Loucy (cell line): Measurements from ENCODE around the gene CEP44.

Experiments used
- H2AFZ ChIP-seq: fragments of 200-600 bp; sonication (generic); 2 replicates; pipeline ENCODE4 v1.6.0; 2016; ENCODE audit warnings: antibody characterized with exemption, mild to moderate bottlenecking, low read length, moderate library complexity
- H3F3A ChIP-seq: fragments of 200-600 bp; 2 replicates; pipeline ENCODE4 v1.6.0; 2016; ENCODE audit warnings: antibody characterized with exemption, low read depth, mild to moderate bottlenecking
- H3K27me3 ChIP-seq: fragments of 200-600 bp; sonication (generic); 2 replicates; pipeline ENCODE4 v1.6.1; 2014; ENCODE audit warnings: low read length, mild to moderate bottlenecking; ENCODE audit not compliant: insufficient read depth, poor library complexity, severe bottlenecking
- H3K36me3 ChIP-seq: fragments of 200-600 bp; sonication (generic); 2 replicates; pipeline ENCODE4 v1.6.1; 2016; ENCODE audit warnings: low read length; ENCODE audit not compliant: insufficient read depth
- H3K4me1 ChIP-seq: fragments of 200-600 bp; sonication (generic); 2 replicates; pipeline ENCODE4 v1.5.1; 2014; ENCODE audit warnings: low read length, mild to moderate bottlenecking; ENCODE audit not compliant: insufficient read depth, poor library complexity, severe bottlenecking
- H3K4me2 ChIP-seq: fragments of 200-600 bp; sonication (generic); 2 replicates; pipeline ENCODE4 v1.6.0; 2014; ENCODE audit warnings: antibody characterized with exemption, low read length, low read depth, mild to moderate bottlenecking; ENCODE audit not compliant: poor library complexity, severe bottlenecking
- H3K4me3 ChIP-seq: fragments of 200-600 bp; sonication (generic); 2 replicates; pipeline ENCODE4 v1.5.1; 2014; ENCODE audit warnings: low read length, mild to moderate bottlenecking, mixed read lengths; ENCODE audit not compliant: poor library complexity, severe bottlenecking
- H3K79me2 ChIP-seq: fragments of 200-600 bp; sonication (generic); 2 replicates; pipeline ENCODE4 v1.6.1; 2014; ENCODE audit warnings: low read length; ENCODE audit not compliant: insufficient read depth
- H3K9ac ChIP-seq: fragments of 200-600 bp; sonication (generic); 2 replicates; pipeline ENCODE4 v1.6.0; 2014; ENCODE audit warnings: mild to moderate bottlenecking, low read depth, low read length, moderate library complexity; ENCODE audit not compliant: poor library complexity, severe bottlenecking
- H3K9me2 ChIP-seq: fragments of 200-600 bp; sonication (generic); replicated peaks from 2 replicates; pipeline ENCODE4 v1.6.1; 2016; ENCODE audit warnings: low read depth, low read length, mixed read lengths
- H3K9me3 ChIP-seq: fragments of 200-600 bp; sonication (generic); 2 replicates; pipeline ENCODE4 v1.6.1; 2014; ENCODE audit warnings: mild to moderate bottlenecking, antibody characterized with exemption, low read length, low read depth; ENCODE audit not compliant: insufficient read depth
- H4K20me1 ChIP-seq: fragments of 200-600 bp; sonication (generic); 2 replicates; pipeline ENCODE4 v1.6.0; 2014; ENCODE audit warnings: antibody characterized with exemption, low read length, mild to moderate bottlenecking; ENCODE audit not compliant: insufficient read depth, poor library complexity, severe bottlenecking
- CTCF ChIP-seq: fragments of 200-600 bp; sonication (generic); conservative IDR thresholded peaks from 2 replicates; pipeline ENCODE4 v1.5.1; 2014; ENCODE audit warnings: mild to moderate bottlenecking, antibody characterized with exemption, low read length
- EZH2phosphoT487 ChIP-seq: fragments of 200-600 bp; IDR thresholded peaks from 2 replicates; pipeline ENCODE4 v1.6.1; 2018; ENCODE audit warnings: antibody characterized with exemption, mild to moderate bottlenecking, moderate library complexity, borderline replicate concordance

CEP44 gene

GRCh38 chr4:174317531-174317930, 33.8 kb downstream of the CEP44 start:
- peaks cover 12% of the 10 kb centered on the region for H3K4me1 ChIP-seq
- H3K4me3 ChIP-seq, result no peak overlapping the region
- H3F3A ChIP-seq, result no peaks in the 10 kb centered on the region
- TF ChIP-seq CTCF, result no peak
- no peak for TF ChIP-seq EZH2phosphoT487
- no peaks in the 10 kb centered on the region for H3K9me2 ChIP-seq
- H3K9ac ChIP-seq, result no peak overlapping the region
- no peak overlapping the region for H2AFZ ChIP-seq
- no peaks in the 10 kb centered on the region for H3K9me3 ChIP-seq
- H3K4me2 ChIP-seq, result no peak overlapping the region
- peaks cover 27% of the 10 kb centered on the region; the same call in 1 of the 2 replicates for H3K36me3 ChIP-seq
- no peaks in the 10 kb centered on the region for H4K20me1 ChIP-seq
- no peaks in the 10 kb centered on the region for H3K27me3 ChIP-seq
- no peaks in the 10 kb centered on the region for H3K79me2 ChIP-seq

DNA sequence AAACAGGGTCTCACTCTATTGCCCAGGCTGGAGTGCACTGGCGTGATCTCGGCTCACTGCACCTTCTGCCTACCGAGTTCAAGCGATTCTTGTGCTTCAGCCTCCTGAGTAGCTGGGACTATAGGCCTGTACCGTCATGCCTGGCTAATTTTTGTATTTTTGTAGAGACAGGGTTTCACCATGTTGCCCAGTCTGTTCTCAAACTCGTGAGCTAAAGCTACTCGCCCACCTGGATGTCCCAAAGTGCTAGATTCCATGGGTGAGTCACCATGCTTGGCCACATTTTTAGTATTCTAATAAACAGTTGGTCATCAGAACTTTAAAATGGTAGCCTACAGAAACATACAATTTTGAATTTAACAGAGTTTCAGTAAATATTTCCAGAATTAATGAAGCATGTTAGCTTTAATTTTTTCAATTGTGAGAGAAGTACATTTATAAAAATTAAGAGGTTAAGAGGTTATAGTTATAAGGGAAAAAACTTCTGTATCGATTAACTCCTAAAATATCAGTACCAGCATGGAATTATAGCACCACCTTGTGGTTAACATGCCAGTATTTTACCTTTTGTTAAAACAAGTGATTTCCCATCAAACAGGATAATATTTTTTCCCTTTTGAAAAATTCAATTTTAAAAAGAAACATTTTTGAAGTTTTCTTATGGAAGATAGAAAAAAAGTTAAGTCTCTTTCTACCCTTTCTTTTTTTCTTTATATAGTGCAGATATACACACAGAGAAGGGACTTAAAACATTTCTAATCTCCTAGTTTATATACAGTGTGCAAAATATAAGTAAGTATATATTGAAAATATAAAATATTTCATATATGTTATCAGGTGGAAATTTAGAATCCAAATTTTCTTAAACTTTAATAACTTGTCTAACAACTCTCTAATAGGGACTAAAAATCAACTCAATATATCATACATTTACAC, 35.4 kb downstream of the CEP44 start:
- Histone ChIP-seq H3K36me3 (peaks cover 22% of the 10 kb centered on the region; the same call in 1 of the 2 replicates), H3K27me3 (no peaks in the 10 kb centered on the region), H3K4me1 (peaks cover 12% of the 10 kb centered on the region), H3K9me2 (no peaks in the 10 kb centered on the region), H3K79me2 (no peaks in the 10 kb centered on the region), H3K4me2 (no peak overlapping the region), H3K9me3 (no peaks in the 10 kb centered on the region), H4K20me1 (no peaks in the 10 kb centered on the region), H3K4me3 (no peak overlapping the region), H3K9ac (no peak overlapping the region), H3F3A (no peaks in the 10 kb centered on the region), H2AFZ (no peak overlapping the region)
- TF ChIP-seq EZH2phosphoT487, result no peak
- TF ChIP-seq CTCF, result peak; percentile 85

DNA sequence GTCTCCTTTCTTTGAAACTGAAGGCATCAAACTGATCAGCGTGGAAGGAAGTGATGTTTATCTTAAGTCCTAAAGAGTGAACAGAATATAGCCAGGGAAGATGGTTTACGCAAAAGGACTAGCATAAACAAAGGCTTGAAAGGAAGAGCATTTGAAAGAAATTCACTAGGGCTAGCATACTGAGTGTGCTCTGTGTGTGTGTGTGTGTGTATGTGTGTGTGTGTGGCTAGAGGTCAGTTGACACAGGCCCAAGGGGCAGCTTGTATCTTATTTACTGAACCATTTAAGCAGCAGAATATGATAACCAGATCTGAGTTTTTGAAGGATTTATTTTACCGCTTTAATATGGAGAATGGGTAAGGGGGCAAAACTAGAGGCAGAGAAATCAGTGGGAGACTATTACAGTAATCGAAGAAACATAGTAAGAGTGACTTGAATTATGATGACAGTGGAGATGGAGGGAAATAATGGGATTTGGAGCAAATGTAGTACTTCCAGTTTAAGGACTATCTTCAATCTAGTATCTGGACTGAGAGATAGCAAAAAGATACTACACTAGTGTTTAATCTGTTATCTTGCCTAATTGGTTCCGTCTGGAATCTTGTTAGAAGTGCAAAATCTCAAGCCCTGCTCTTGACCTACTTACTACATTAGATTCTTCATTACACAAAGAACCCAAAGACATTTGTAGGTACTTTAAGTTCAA, 36.9 kb downstream of the CEP44 start:
- no peaks in the 10 kb centered on the region for H3K9me3 ChIP-seq
- no peak overlapping the region for H2AFZ ChIP-seq
- no peaks in the 10 kb centered on the region for H4K20me1 ChIP-seq
- H3K79me2 ChIP-seq, result no peaks in the 10 kb centered on the region
- no peak overlapping the region for H3K4me3 ChIP-seq
- H3K9me2 ChIP-seq, result no peaks in the 10 kb centered on the region
- H3K36me3 ChIP-seq, result peaks cover 22% of the 10 kb centered on the region; the same call in 1 of the 2 replicates
- H3K4me2 ChIP-seq, result peak overlapping the region; percentile 35
- peaks cover 12% of the 10 kb centered on the region for H3K4me1 ChIP-seq
- no peak for TF ChIP-seq EZH2phosphoT487
- TF ChIP-seq CTCF, result no peak
- H3K9ac ChIP-seq, result peak overlapping the region; percentile 1
- H3K27me3 ChIP-seq, result no peaks in the 10 kb centered on the region
- H3F3A ChIP-seq, result no peaks in the 10 kb centered on the region
